HepG2 (cell line): ENCODE data around the gene FAM20A. TPM values are rescaled to one million over a fixed set of nuclear protein-coding genes. Genes with fewer than 3 reads are reported as not detected.
A peak's percentile ranks its signal among the peaks of the same experiment; 100 is the strongest.

Experiments used
- BRCA1 ChIP-seq: sonication (generic); formaldehyde crosslinking; IDR thresholded peaks from 2 replicates; pipeline ENCODE4 v1.4.0; 2020; ENCODE audit warnings: missing genetic modification reagents
- MED8 ChIP-seq: sonication (generic); formaldehyde crosslinking; IDR thresholded peaks from 2 replicates; pipeline ENCODE4 v1.8.1; 2023; ENCODE audit warnings: mild to moderate bottlenecking, missing genetic modification reagents; ENCODE audit not compliant: insufficient replicate concordance
- MTF1 ChIP-seq: sonication (generic); formaldehyde crosslinking; IDR thresholded peaks from 2 replicates; pipeline ENCODE4 v1.5.0; 2020; ENCODE audit warnings: missing genetic modification reagents
- MYPOP ChIP-seq: sonication (generic); formaldehyde crosslinking; IDR thresholded peaks from 2 replicates; pipeline ENCODE4 v1.8.1; 2023; ENCODE audit warnings: mild to moderate bottlenecking, moderate library complexity, missing genetic modification reagents
- NFKB2 ChIP-seq: sonication (generic); formaldehyde crosslinking; IDR thresholded peaks from 2 replicates; pipeline ENCODE4 v1.4.0; 2020; ENCODE audit warnings: missing genetic modification reagents, borderline replicate concordance
- SNAI1 ChIP-seq: sonication (generic); formaldehyde crosslinking; IDR thresholded peaks from 2 replicates; pipeline ENCODE4 v1.5.0; 2020; ENCODE audit warnings: mild to moderate bottlenecking, missing genetic modification reagents, borderline replicate concordance
- TSC22D2 ChIP-seq: sonication (generic); formaldehyde crosslinking; IDR thresholded peaks from 2 replicates; pipeline ENCODE4 v1.5.1; 2020; ENCODE audit warnings: missing genetic modification reagents, mild to moderate bottlenecking, borderline replicate concordance
- ZNF451 ChIP-seq: sonication (generic); formaldehyde crosslinking; IDR thresholded peaks from 2 replicates; pipeline ENCODE4 v1.5.0; 2020; ENCODE audit warnings: mild to moderate bottlenecking, missing genetic modification reagents
- ZNF574 ChIP-seq: sonication (generic); formaldehyde crosslinking; IDR thresholded peaks from 2 replicates; pipeline ENCODE4 v1.4.0; 2020; ENCODE audit warnings: missing genetic modification reagents
- ZNF605 ChIP-seq: sonication (generic); formaldehyde crosslinking; IDR thresholded peaks from 2 replicates; pipeline ENCODE4 v1.8.0; 2022; ENCODE audit warnings: mild to moderate bottlenecking, missing genetic modification reagents
- polyA plus RNA-seq, 8 experiments: library from polyadenylated mRNA; depleted of rRNA in 3 of 8; stranded (reverse) in 7 of 8; unstranded in 1 of 8; fragments of >200 nt; fragmentation: Illumina TruSeq in 4 of 8; extraction: Trizol in 4 of 8; gene quantifications; 2 replicates each; pipeline versions ENCODE4 v1.2.1 to v1.2.3, GENCODE V29; 2011 to 2016; ENCODE audit warnings: low read depth in 4 of 8, missing spikeins in 1 of 8, mixed read lengths in 1 of 8; ENCODE audit not compliant: insufficient read depth in 1 of 8
- total RNA-seq, 5 experiments: library from RNA; depleted of rRNA; stranded (reverse); fragments of >200 nt; fragmentation: Illumina TruSeq; extraction: Trizol; gene quantifications; 2 replicates each; pipeline ENCODE4 v1.2.3, GENCODE V29; 2016; ENCODE audit warnings: low read depth in 1 of 5
- TF ChIP-seq, protein P1 (sequence below): sonication (generic); formaldehyde crosslinking; IDR thresholded peaks from 2 replicates; pipeline ENCODE4 v1.5.0; 2020; ENCODE audit warnings: mild to moderate bottlenecking, missing genetic modification reagents
- TF ChIP-seq, protein P2 (sequence below), 2 experiments: sonication (generic) in 1 of 2; formaldehyde crosslinking in 1 of 2; IDR thresholded peaks; 2 replicates each; pipeline versions ENCODE4 v1.5.1 to v1.6.1; 2011 to 2020; ENCODE audit warnings: borderline replicate concordance in 1 of 2, low read depth in 1 of 2, low read length in 1 of 2, mild to moderate bottlenecking in 1 of 2, missing genetic modification reagents in 1 of 2, moderate library complexity in 1 of 2
- TF ChIP-seq, protein P3 (sequence below): sonication (generic); formaldehyde crosslinking; IDR thresholded peaks from 2 replicates; pipeline ENCODE4 v1.8.1; 2023; ENCODE audit warnings: mild to moderate bottlenecking, missing genetic modification reagents

Gene FAM20A
- total and polyA plus RNA-seq, 2 of the 13 experiments (the other 11 are each of a cell fraction or from before 2014, with no cell fraction given) = 9.3 to 20.7 TPM

GRCh38 chr17:68600067-68600930 is 868 bp downstream of the FAM20A start (continued):
- TF ChIP-seq ZNF574 (CRISPR knock-in tag) (peak; percentile 66; the same call in 1 of the 2 replicates), SNAI1 (CRISPR knock-in tag) (peak; percentile 94), ZNF451 (CRISPR knock-in tag) (peak; percentile 82), NFKB2 (CRISPR knock-in tag) (peak; percentile 76), MTF1 (no peak; the same call in 1 of the 2 replicates), MED8 (CRISPR knock-in tag) (peak; percentile 81), ZNF605 (peak; percentile 24; the same call in 1 of the 2 replicates), TSC22D2 (CRISPR knock-in tag) (peak; percentile 81; the same call in 1 of the 2 replicates), MYPOP (CRISPR knock-in tag) (peak; percentile 59; the same call in 1 of the 2 replicates), BRCA1 (CRISPR knock-in tag) (peak; percentile 30; the same call in 1 of the 2 replicates)
- TF ChIP-seq, protein P1, sequence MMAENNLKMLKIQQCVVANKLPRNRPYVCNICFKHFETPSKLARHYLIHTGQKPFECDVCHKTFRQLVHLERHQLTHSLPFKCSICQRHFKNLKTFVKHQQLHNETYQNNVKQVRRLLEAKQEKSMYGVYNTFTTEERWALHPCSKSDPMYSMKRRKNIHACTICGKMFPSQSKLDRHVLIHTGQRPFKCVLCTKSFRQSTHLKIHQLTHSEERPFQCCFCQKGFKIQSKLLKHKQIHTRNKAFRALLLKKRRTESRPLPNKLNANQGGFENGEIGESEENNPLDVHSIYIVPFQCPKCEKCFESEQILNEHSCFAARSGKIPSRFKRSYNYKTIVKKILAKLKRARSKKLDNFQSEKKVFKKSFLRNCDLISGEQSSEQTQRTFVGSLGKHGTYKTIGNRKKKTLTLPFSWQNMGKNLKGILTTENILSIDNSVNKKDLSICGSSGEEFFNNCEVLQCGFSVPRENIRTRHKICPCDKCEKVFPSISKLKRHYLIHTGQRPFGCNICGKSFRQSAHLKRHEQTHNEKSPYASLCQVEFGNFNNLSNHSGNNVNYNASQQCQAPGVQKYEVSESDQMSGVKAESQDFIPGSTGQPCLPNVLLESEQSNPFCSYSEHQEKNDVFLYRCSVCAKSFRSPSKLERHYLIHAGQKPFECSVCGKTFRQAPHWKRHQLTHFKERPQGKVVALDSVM (CRISPR knock-in tag) = peak; percentile 75
- TF ChIP-seq, protein P2, sequence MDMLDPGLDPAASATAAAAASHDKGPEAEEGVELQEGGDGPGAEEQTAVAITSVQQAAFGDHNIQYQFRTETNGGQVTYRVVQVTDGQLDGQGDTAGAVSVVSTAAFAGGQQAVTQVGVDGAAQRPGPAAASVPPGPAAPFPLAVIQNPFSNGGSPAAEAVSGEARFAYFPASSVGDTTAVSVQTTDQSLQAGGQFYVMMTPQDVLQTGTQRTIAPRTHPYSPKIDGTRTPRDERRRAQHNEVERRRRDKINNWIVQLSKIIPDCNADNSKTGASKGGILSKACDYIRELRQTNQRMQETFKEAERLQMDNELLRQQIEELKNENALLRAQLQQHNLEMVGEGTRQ (IDR thresholded peaks at IDR 0.05; ENCODE audit: low read depth, low read length) = no peak
- TF ChIP-seq, protein P2 (CRISPR knock-in tag; IDR thresholded peaks at IDR 0.05; ENCODE audit: borderline replicate concordance) = no peak
- TF ChIP-seq, protein P3, sequence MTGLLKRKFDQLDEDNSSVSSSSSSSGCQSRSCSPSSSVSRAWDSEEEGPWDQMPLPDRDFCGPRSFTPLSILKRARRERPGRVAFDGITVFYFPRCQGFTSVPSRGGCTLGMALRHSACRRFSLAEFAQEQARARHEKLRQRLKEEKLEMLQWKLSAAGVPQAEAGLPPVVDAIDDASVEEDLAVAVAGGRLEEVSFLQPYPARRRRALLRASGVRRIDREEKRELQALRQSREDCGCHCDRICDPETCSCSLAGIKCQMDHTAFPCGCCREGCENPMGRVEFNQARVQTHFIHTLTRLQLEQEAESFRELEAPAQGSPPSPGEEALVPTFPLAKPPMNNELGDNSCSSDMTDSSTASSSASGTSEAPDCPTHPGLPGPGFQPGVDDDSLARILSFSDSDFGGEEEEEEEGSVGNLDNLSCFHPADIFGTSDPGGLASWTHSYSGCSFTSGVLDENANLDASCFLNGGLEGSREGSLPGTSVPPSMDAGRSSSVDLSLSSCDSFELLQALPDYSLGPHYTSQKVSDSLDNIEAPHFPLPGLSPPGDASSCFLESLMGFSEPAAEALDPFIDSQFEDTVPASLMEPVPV (CRISPR knock-in tag) = peak; percentile 75; the same call in 1 of the 2 replicates
